AG04450 (cell line): ENCODE data around the gene ZNF343. TPM values are rescaled to one million over a fixed set of nuclear protein-coding genes. Genes with fewer than 3 reads are reported as not detected.
"Not testable (repeated sequence)": the region's sequence is repeated elsewhere in the genome, so short reads cannot be mapped to it uniquely, and the experiment has no call there.

Source experiments
- CTCF ChIA-PET: fragments of 300-600, 350-600 bp; formaldehyde crosslinking; extraction: SDS; loops from one replicate; lab custom pipeline; 2022; ENCODE audit warnings: antibody characterized with exemption, inconsistent platforms; lab: Charles Lee
- POLR2A ChIA-PET: fragments of 350-600 bp; formaldehyde crosslinking; extraction: SDS; loops from one replicate; lab custom pipeline; 2021; ENCODE audit warnings: antibody characterized with exemption, inconsistent platforms; lab: Yijun Ruan, JAX
- DNase-seq: peaks from one replicate; pipeline ENCODE4 v3.0.0-alpha.2; 2011; ENCODE audit warnings: low read depth, low spot score
- H3K27ac ChIP-seq: one replicate; pipeline ENCODE4 v1.5.1; 2012; ENCODE audit warnings: low read depth, low read length, control low read depth
- H3K27me3 ChIP-seq: one replicate; pipeline ENCODE4 v1.6.0; 2012; ENCODE audit warnings: low read length; ENCODE audit not compliant: control insufficient read depth, insufficient read depth
- H3K4me3 ChIP-seq: 2 replicates; pipeline ENCODE4 v1.5.1; 2011; ENCODE audit warnings: mild to moderate bottlenecking, low read depth, low read length, control low read depth
- H3K9me3 ChIP-seq: 2 replicates; pipeline ENCODE4 v1.5.1; 2012; ENCODE audit warnings: low read length; ENCODE audit not compliant: control insufficient read depth, insufficient read depth
- CTCF ChIP-seq: IDR thresholded peaks from 2 replicates; pipeline ENCODE4 v1.5.1; 2011; ENCODE audit warnings: low read depth, low read length, control low read depth, inconsistent platforms
- polyA plus RNA-seq: library from polyadenylated mRNA; depleted of rRNA; stranded (reverse); fragments of >200 nt; gene quantifications from 2 replicates; pipeline ENCODE4 v1.2.3, GENCODE V29; 2011

The ZNF343 gene
- polyA plus RNA-seq, 1 experiment = 10.8 TPM

DNA sequence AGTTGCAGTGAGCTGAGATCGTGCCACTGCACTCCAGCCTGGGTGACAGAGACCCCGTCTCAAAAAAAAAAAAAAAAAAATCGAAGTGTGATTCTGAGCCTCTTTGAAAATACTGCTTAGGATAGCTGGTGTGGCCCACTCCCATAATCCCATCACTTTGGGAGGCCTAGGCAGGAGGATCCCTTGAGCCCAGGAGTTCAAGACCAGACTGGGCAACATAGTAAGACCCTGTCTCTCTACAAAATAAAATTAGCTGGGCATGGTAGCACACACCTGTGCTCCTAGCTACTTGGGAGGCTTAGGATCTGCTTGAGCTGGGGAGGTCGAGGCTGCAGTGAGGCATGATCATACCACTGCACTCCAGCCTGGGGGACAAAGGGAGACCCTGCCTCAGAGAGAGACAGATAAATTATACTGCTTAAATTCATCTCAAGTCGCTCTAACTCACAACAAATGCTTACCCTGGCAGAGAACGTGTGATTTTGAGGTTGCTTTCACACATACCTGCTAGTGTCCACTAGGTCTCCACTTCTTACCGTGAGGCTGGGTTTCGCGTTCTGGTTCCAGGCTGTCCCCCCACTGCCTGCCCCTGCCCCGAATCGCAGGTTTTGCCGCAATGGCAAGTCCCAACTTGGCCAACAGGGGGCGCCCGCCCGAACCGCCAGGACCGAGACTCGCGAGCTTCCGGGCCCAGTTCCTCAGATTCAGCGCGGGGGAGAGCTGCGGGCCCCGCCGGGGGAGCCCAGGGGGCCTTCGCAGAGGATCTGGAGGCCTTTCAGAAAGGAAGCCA, 15.4 kb upstream of the ZNF343 start:
- peak; percentile 95 for TF ChIP-seq CTCF
- Histone ChIP-seq H3K27me3 (no peaks in the 10 kb centered on the region), H3K9me3 (no peaks in the 10 kb centered on the region), H3K27ac (peak overlapping the region; percentile 90), H3K4me3 (peak overlapping the region; percentile 79)
- ChIA-PET CTCF (interaction anchor here (0.6 to 5.6 kb wide), 18 partner anchors 12 to 347 kb away, joined by 3 to 101 read pairs (median 4); partner anchors contain the start of gene SNRPB), POLR2A (interaction anchor here (0.9 to 1.0 kb wide), 2 partner anchors 53 to 128 kb away, joined by 4 to 15 read pairs; partner anchors contain the start of genes NOP56 and SNRPB)
- peak; percentile 38 for DNase-seq

DNA sequence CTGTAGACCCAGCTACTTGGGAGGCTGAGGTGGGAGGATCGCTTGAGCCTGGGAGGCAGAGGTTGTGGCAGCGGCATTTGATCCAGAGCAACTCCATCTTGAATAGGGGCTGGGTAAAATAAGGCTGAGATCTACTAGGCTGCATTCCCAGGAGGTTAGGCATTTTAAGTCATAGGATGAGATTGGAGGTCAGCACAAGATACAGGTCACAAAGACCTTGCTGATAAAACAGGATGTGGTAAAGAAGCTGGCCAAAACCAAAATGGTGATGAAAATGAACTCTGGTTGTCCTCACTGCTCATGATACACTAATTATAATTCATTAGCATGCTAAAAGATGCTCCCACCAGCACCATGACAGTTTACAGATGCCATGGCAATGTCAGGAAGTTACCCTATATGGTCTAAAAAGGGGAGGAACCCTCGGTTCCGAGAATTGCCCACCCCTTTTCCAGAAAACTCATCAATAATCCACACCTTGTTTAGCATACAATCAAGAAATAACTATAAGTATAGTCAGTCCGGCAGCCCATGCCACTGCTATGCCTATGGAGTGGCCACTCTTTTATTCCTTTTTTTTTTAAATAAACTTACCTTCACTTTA, 14.2 kb upstream of the ZNF343 start:
- not testable (repeated sequence) for H3K27ac ChIP-seq
- ChIA-PET POLR2A (interaction anchor here (1.4 kb wide), 1 partner anchor 129 kb away, joined by 7 read pairs; the partner anchor contains the start of gene NOP56), CTCF (interaction anchor here (0.6 to 5.6 kb wide), 15 partner anchors 8 to 1540 kb away, joined by 3 to 101 read pairs (median 9); partner anchors contain the start of gene SNRPB)

DNA sequence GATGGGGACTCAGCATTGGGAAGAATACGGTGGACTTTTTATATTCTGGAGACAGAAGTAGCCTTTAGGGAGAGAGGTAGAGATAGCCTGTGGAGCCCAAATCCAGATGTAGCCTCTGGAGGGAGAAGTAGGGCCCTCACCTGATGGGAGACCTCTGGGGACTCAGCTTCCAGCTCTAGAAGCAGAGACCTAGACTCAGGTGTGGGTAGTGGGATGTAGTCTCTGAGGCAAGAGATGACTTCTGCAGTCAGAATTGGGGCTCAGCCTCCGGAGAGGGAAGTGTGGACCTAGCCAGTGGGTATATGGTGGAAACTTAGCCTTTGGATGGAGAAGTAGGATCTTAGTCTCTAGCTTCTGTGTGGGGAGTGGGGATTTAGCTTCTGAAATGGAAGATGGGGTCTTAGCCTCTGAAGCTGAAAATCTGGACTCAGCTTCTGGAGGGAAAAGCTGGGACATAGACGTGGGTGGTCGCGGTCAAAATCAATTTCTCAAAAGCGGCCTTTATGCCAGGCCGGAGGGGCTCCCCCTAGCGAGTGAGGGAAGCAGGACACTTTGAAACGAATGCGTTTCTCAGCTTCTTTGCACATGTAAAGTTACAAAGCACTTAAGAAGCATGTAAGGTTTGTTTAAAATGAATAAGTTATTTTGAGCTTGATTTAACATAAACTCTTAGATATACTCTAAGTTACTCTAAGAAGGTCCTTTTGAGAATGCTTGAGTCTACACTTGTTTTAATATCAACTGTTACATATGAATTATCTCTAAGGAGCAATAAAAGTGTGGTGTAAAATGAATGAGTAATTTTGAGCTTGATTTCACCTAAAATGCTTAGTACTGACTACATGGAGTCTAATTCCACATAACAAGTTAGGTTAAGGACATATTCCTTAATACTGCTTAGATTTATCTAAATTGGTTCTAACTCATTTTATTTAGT, 12.9 kb upstream of the ZNF343 start:
- ChIA-PET POLR2A (interaction anchor here (0.6 to 1.4 kb wide), 3 partner anchors 51 to 143 kb away, joined by 3 to 7 read pairs (median 6); partner anchors contain the start of genes IDH3B, NOP56 and SNRPB), CTCF (interaction anchor here (0.7 to 5.6 kb wide), 40 partner anchors 9 to 745 kb away, joined by 3 to 101 read pairs (median 4); partner anchors contain the start of gene SNRPB)
- no peaks in the 10 kb centered on the region for H3K9me3 ChIP-seq
- no peak overlapping the region for H3K27ac ChIP-seq
- no peak for DNase-seq
- no peak overlapping the region for H3K4me3 ChIP-seq
- no peaks in the 10 kb centered on the region for H3K27me3 ChIP-seq
- peak; percentile 86 for TF ChIP-seq CTCF

More for the DNA sequence above, 14.2 kb upstream of the ZNF343 start:
- not testable (repeated sequence) for H3K9me3 ChIP-seq, H3K4me3 ChIP-seq, DNase-seq, H3K27me3 ChIP-seq

- CTCF ChIA-PET = interaction anchor here (0.6 to 5.6 kb wide), 8 partner anchors 8 to 221 kb away, joined by 3 to 101 read pairs (median 9); no protein-coding TSS in a partner anchor
- no peak for DNase-seq
- H3K27me3 ChIP-seq = no peaks in the 10 kb centered on the region
- TF ChIP-seq CTCF = no peak
- POLR2A ChIA-PET = interaction anchor here (0.6 to 1.0 kb wide), 2 partner anchors 50 to 131 kb away, joined by 3 read pairs; partner anchors contain the start of gene SNRPB
- H3K4me3 ChIP-seq = no peak overlapping the region
- no peaks in the 10 kb centered on the region for H3K9me3 ChIP-seq
- no peak overlapping the region for H3K27ac ChIP-seq
Observed at GRCh38 chr20:2520617-2521016, 11.9 kb upstream of the ZNF343 start.
